GM21381 (cell line): Measurements from ENCODE around the gene CPPED1.
A peak's percentile ranks its signal among the peaks of the same experiment; 100 is the strongest.
"Not testable (repeated sequence)": the region's sequence is repeated elsewhere in the genome, so short reads cannot be mapped to it uniquely, and the experiment has no call there.

ENCODE experiments used
- ATAC-seq: cut with Tn5 transposase; IDR thresholded peaks from one replicate; pipeline ENCODE4 v1.9.1; 2021; ENCODE audit warnings: mild to moderate bottlenecking, moderate library complexity; ENCODE audit not compliant: unreplicated experiment

The CPPED1 gene

DNA sequence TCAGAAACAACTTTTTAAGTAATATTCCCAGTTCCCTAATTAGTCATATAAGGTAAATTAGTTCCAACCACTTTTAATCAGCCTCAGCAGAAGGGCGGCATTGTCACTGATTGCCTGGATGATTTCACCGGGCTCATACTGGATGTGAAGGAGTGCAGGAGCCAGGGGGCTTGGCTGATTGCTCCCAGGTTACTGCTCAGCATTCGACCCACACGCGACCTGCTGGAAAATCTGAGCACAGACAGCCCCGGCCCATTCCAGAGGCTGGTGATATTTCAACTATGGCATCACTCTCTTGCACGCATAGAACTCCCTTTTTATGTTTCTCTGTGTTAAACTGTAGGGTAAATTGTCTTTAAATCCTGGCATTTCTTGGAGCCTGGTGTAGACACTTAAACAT, 34.2 kb downstream of the CPPED1 start:
- ATAC-seq: no peak

- ATAC-seq: no peak
Measured at GRCh38 chr16:12767897-12768296, 35.8 kb downstream of the CPPED1 start.

GRCh38 chr16:12766853-12767252, 36.8 kb downstream of the CPPED1 start:
- ATAC-seq: no peak

DNA sequence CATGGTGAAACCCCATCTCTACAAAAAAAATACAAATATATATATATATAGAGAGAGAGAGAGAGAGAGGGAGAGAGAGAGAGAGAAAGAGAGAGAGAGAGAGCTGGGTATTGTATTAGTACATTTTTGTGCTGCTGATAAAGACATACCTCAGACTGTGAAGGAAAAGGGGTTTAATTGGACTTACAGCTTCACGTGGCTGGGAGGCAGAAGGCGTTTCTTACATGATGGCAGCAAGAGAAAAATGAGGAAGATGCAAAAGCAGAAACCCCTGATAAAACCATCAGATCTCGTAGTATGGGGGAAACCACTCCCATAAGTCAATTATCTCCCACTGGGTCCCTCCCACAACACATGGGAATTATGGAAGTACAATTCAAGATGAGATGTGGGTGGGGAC, 37.5 kb downstream of the CPPED1 start:
- ATAC-seq: not testable (repeated sequence)

- ATAC-seq: no peak
Measured at GRCh38 chr16:12764813-12765488, 38.7 kb downstream of the CPPED1 start.

GRCh38 chr16:12763517-12763916, 40.2 kb downstream of the CPPED1 start:
- ATAC-seq: no peak

DNA sequence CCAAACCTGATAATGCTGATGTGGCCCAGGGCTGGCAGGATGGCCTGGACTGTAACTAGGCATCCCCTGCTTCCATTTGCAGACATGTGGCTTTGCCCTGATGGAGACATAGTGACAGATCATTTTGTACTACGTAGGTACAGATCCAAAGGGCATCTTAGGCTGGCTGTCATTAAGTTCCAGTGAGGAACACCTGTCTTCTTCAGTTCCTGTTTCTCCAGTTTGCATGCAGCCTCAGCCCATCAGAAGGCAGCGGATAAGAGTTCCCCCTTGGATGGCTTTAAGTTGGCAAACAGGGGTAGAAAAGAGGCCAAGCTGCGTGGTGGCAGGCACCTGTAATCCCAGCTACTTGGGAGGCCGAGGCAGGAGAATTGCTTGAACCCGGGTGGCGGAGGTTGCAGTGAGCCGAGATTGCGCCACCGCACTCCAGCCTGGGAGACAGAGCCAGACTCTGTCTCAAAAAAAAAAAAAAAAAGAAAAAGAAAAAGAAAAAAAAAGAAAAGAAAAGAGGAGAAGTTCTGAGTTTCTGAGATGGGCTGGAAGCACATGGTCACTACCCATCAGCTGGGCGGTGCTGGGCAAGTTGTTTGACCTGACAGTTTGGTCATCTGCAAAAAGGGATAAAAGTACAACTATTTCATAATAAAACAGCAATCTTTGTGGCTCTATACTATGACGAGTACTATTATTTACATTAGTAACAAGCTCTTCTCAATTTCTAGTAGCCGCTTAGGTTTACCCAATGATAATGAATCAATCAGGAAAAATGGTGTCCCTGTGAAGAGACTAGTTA, 42.7 kb downstream of the CPPED1 start:
- no peak for ATAC-seq

DNA sequence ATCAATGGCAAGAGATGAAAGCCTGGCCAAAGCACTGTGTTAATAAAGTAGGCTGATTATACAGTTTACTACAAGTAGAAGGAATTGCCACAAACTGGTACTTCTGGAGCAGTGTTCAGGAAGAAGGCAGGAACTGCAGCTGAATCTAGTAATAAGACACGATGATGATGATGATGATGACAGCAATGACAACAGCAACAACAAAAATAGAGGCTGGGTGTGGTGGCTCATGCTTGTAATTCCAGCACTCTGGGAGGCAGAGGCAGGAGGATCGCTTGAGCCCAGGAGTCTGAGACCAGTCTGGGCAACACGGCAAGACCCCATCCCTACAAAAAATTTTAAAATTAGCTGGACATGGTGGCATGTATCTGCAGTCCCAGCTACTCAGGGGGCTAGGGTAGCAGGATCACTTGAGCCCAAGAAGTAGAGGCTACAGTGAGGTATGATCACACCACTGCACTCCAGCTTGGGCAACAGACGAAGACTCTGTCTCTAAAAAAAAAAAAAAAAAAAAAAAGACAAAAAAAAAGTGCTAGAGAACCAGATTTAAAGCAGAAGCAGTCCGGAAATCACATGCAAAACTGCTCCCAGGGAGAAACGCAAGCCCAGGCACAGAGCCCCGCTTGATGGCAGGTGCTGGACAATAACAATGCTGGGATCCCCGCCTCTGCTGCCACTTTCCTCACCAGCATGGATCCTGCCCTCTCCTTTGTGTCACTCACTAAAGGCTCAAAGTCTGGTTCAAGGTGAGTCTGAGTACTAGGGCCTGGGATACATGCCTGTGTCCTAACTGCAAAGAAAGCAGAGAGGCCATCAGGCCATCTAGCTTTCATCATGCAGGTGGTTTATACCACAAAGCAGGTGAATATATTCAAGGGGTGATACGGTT, 44.8 kb downstream of the CPPED1 start:
- no peak for ATAC-seq

GRCh38 chr16:12758031-12758669, 45.5 kb downstream of the CPPED1 start:
- no peak for ATAC-seq

DNA sequence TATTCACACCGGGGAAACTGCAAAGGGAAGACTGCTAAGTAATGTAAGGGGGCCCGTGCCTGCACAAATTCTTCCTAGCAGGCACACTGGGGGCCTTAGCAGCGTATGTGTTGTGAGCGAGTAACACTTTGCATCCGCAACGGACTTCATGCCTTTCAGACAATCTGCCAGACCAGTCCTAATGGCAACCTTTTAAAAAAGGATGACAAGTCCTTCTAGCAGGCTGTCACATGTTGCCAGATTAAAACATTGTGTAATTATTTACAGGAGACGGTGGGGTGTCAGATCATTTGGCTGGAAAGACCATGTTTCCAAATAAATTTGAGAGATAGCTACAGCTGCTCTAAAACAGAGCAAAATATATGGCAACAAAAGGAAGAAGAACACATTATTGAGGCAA, 46.1 kb downstream of the CPPED1 start:
- no peak for ATAC-seq

DNA sequence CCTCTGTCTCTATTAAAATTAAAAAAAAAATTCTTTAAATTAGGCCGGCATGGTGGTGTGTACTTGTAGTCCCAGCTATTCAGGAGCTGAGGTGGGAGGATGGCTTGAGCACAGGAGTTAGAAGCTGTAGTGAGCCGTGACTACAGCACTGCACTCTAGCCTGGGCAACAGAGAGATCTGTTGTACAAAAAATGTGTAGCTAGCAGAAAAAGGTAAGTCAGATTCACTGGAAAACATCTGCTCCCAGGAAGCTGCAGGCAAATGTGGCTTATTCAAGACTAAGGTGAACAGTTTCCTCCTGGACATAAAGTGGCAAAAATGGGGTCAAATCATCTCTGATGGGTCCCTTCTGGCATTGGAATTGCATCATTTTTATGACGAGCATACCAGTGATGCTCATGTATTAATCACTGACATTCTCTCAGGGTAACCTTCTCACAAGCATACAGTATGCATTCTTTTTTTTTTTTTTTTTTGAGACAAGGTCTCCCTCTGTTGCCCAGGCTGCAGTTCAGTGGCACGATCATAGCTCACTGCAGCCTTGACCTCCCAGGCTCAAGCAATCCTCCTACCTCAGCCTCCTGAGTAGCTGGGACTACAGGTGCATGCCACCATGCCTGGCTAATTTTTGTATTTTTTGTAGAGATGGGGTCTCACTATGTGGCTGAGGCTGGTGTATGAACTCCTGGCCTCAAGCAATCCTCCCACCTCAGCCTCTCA, 48.7 kb downstream of the CPPED1 start:
- ATAC-seq: no peak

DNA sequence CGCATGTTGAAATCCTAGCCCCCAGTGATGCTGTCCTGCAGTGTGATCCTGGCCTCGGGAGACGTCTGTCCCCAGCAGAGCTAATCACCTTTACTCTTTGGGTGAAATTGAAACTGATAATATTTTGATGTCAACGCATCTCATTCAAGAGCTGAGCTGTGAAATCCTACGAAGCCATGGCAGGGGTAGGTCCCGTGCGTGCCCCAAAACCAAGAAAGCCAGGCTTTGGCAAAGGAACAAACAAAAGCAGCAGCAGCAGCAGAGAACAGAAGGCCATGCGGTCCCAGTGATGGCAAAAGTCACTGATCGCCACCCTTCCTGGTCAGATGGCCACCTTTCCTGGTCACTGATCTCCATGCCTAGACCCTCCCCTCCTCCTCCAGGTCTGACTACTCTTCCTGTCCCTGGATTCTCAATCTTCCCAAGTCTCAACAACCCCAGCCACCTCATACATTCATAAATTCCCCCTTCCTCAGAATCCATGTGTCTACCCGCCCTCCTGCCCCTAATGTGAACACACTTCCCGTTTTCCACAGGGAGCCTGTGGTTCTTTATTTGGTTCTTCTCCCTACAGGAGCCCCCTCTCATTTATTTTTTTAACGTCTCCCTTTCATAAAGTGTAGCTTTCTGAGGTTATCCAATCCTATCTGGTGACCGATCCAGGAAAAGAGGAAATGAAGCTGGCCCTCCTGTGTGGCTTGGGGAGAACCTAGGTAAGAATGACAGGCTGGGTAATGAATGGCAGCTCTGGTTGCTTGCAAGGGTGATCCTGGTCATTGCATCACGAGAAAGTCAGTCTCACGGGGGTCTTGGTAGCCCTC, 50.3 kb downstream of the CPPED1 start:
- no peak for ATAC-seq

DNA sequence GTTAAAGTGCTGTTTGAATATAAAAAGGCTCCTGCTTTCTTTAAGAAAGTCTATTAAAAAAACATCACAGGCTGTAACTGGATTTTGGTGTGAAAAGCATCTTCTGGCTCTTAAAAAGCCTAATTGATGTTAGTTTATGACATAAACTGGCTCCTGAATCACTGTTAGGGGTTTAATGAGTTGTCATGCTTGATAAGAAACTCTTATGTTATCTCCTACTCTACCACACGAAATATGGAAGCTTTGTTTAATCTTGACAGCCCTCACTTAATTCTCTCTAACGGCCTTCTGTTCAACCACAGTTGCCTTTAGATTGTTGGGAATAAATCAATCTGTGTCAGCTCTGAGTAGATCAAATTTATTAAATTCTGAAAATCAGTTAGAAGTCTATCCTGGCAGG, 51.5 kb downstream of the CPPED1 start:
- ATAC-seq: no peak

DNA sequence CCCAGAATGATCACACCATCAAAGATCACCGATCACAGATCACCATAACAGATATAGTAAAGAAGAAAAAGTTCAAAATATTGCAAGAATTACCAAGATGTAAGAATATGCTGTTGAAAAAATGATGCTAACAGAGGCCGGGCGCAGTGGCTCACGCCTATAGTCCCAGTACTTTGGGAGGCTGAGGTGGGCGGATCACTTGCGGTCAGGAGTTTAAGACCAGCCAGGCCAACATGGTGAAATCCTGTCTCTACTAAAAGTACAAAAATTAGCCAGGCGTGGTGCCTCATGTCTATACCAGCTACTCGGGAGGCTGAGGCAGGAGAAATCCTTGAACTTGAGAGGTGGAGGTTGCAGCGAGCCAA, 53.2 kb downstream of the CPPED1 start:
- ATAC-seq: peak; percentile 4

- ATAC-seq: no peak
Measured at GRCh38 chr16:12749076-12749475, 54.6 kb downstream of the CPPED1 start.

- no peak for ATAC-seq
Measured at GRCh38 chr16:12747827-12748226, 55.9 kb downstream of the CPPED1 start.

DNA sequence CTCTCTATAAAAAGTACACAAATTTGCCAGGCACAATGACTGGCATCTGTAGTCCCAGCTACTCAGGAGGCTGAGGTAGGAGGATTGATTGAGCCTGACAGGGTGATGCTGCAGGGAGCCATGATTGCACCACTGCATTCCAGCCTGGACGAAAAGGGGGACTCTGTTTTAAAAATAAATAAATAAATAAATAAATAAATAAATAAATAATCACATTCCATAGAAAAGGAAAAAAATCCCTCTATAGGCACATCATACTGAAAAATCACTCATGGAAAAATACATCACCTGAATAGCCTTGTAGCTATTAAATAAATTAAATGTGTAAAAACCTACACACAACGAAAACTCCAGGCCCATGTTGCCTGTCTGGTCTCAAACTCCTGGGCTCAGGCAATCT, 56.4 kb downstream of the CPPED1 start:
- no peak for ATAC-seq

DNA sequence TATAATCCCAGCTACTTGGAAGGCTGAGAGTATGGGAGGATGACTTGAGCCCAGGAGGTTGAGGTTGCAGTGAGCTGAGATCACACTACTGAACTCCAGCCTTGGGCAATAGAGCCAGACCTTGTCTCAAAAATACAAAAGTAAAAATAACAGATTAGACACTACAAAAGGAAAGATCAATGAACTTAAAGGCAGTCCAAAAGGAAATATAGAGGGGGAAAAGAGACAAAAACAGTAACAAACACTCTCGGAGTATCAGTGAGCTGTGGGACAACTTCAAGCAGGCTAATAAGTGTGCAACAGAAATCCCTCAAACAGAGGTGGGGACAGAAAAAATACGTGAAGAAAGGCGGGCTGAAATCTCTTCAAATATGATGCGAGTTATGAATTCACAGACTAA, 58.8 kb downstream of the CPPED1 start:
- ATAC-seq: no peak

DNA sequence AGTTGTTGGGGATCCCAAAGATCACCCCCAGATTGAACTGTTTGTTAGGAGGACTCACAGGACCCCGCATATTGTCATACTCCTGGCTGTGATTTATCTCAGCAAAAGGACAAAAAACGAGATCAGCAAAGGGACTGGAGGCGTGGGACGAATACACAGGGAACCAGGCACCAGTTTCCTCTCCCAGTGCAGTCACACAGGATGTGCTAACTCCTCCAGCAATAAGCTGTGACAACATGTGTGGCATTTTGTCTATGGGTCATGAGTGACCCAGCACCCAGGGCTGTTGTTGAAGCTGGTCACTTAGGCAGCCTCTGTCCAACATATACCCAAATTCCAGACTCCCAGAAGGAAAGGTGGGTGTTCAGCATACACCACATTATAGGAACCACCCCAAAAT, 60.9 kb downstream of the CPPED1 start:
- ATAC-seq: no peak
